ENCODE data around the gene CERT1. TPM values are rescaled to one million over a fixed set of nuclear protein-coding genes. Genes with fewer than 3 reads are reported as not detected.

Gene CERT1
- total RNA-seq, 4 donors from 2014 or later, result 23.3 to 32.3 (median 30.6) TPM

- TF ChIP-seq, protein P1, sequence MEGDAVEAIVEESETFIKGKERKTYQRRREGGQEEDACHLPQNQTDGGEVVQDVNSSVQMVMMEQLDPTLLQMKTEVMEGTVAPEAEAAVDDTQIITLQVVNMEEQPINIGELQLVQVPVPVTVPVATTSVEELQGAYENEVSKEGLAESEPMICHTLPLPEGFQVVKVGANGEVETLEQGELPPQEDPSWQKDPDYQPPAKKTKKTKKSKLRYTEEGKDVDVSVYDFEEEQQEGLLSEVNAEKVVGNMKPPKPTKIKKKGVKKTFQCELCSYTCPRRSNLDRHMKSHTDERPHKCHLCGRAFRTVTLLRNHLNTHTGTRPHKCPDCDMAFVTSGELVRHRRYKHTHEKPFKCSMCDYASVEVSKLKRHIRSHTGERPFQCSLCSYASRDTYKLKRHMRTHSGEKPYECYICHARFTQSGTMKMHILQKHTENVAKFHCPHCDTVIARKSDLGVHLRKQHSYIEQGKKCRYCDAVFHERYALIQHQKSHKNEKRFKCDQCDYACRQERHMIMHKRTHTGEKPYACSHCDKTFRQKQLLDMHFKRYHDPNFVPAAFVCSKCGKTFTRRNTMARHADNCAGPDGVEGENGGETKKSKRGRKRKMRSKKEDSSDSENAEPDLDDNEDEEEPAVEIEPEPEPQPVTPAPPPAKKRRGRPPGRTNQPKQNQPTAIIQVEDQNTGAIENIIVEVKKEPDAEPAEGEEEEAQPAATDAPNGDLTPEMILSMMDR (IDR thresholded peaks at IDR 0.05), result no peak
- no peak for TF ChIP-seq POLR2A (IDR thresholded peaks at IDR 0.05)
- intact Hi-C loops (cut with DNase I; ENCODE audit: low total_unique reads), result no loop called here
- WGBS, 2 donors, result 82 to 85% methylated on average over 1 of the region's 1 CpG
- H3K4me3 ChIP-seq (ENCODE audit: low read depth, poor library complexity, severe bottlenecking), result no peak overlapping the region
- no peak for DNase-seq (ENCODE audit: low spot score in 2 of 2)
These were observed 13.9 kb upstream of the CERT1 start for GRCh38 chr5:75525344-75525743.

GRCh38 chr5:75524591-75524990 is 13.2 kb upstream of the CERT1 start:
- no peak overlapping the region for H3K4me3 ChIP-seq (ENCODE audit: low read depth, poor library complexity, severe bottlenecking)
- DNase-seq (ENCODE audit: low spot score in 2 of 2), result no peak
- TF ChIP-seq POLR2A (IDR thresholded peaks at IDR 0.05), result no peak
- TF ChIP-seq, protein P1 (IDR thresholded peaks at IDR 0.05), result no peak
- intact Hi-C loops (cut with DNase I; ENCODE audit: low total_unique reads), result no loop called here
- 73 to 77% methylated on average over 1 of the region's 1 CpG for WGBS, 2 donors

DNA sequence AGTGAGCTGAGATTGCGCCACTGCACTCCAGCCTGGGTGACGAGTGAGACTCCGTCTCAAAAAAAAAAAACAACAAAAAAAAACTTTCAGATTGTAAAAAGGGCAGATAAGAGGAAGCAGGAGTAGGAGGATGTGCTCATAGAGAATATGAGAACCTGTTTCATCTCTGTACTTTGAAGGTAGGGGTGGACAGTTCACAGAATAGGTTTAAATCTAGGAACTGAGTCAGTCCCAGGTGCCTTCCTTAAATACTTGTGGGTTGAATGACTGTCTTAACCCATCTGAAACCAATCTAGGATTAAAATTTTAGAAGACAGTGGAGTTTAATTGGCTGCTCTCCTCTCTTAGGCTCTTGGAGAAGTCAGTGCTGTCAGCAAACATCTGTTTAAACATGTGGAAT is 12.6 kb upstream of the CERT1 start:
- 59 to 67% methylated on average over 3 of the region's 3 CpGs for WGBS, 2 donors
- TF ChIP-seq, protein P1 (IDR thresholded peaks at IDR 0.05), result no peak
- TF ChIP-seq POLR2A (IDR thresholded peaks at IDR 0.05), result no peak
- intact Hi-C loops (cut with DNase I; ENCODE audit: low total_unique reads), result no loop called here
- no peak for DNase-seq (ENCODE audit: low spot score in 2 of 2)
- H3K4me3 ChIP-seq (ENCODE audit: low read depth, poor library complexity, severe bottlenecking), result no peak overlapping the region

- TF ChIP-seq, protein P1 (IDR thresholded peaks at IDR 0.05), result no peak
- no peak for TF ChIP-seq POLR2A (IDR thresholded peaks at IDR 0.05)
- no peak overlapping the region for H3K4me3 ChIP-seq (ENCODE audit: low read depth, poor library complexity, severe bottlenecking)
- intact Hi-C loops (cut with DNase I; ENCODE audit: low total_unique reads), result no loop called here
- 98% methylated on average over 1 of the region's 1 CpG for WGBS, 2 donors
- DNase-seq (ENCODE audit: low spot score in 2 of 2), result no peak
These were observed 11.8 kb upstream of the CERT1 start for GRCh38 chr5:75523275-75523674.

- WGBS, 2 donors, result 96 to 97% methylated on average over 1 of the region's 1 CpG
- intact Hi-C loops (cut with DNase I; ENCODE audit: low total_unique reads), result no loop called here
These were observed 11.1 kb upstream of the CERT1 start for GRCh38 chr5:75522542-75522941.

DNA sequence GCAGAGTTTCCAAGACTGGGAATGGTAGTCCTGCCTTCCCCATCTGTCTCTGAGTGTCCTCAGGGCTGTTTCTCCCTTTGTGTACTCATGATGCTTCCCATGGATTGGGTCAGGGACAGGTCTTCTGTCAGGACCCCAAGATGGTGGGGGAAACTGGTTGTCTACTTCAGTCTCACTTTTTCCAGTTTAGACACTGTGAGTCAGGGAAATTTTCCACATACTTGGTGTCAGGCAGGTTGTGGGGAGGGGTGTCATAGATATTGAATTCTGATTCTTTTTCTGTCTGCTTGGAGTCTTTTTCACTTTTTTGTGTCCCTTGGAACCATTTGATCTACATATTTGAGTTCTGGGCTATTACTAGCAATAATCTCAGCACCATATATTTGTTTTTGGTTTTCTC is 10.6 kb upstream of the CERT1 start:
- TF ChIP-seq POLR2A (IDR thresholded peaks at IDR 0.05), result no peak
- TF ChIP-seq, protein P1 (IDR thresholded peaks at IDR 0.05), result no peak
- H3K4me3 ChIP-seq (ENCODE audit: low read depth, poor library complexity, severe bottlenecking), result no peak overlapping the region
- intact Hi-C loops (cut with DNase I; ENCODE audit: low total_unique reads), result no loop called here
- no peak for DNase-seq (ENCODE audit: low spot score in 2 of 2)

More at GRCh38 chr5:75522542-75522941, 11.1 kb upstream of the CERT1 start:
- H3K4me3 ChIP-seq (ENCODE audit: low read depth, poor library complexity, severe bottlenecking), result no peak overlapping the region
- TF ChIP-seq POLR2A (IDR thresholded peaks at IDR 0.05), result no peak
- TF ChIP-seq, protein P1 (IDR thresholded peaks at IDR 0.05), result no peak
- no peak for DNase-seq (ENCODE audit: low spot score in 2 of 2)
